Neural crest cell (in vitro differentiated cells): Measurements from ENCODE around the gene CXXC5. TPM values are rescaled to one million over a fixed set of nuclear protein-coding genes. Genes with fewer than 3 reads are reported as not detected.

Experiments
- DNase-seq: peaks from one replicate; pipeline ENCODE4 v3.0.0; 2021; ENCODE audit warnings: low read depth, mixed read lengths, low spot score
- H3K27ac Mint-ChIP-seq: one replicate; pipeline ENCODE4 v1.8.0; 2021; ENCODE audit warnings: mild to moderate bottlenecking, mixed read lengths; ENCODE audit not compliant: unreplicated experiment
- H3K27me3 Mint-ChIP-seq: 2 replicates; pipeline ENCODE4 v1.8.0; 2021; ENCODE audit warnings: low read depth, mild to moderate bottlenecking, mixed read lengths
- H3K36me3 Mint-ChIP-seq: 2 replicates; pipeline ENCODE4 v1.8.0; 2021; ENCODE audit warnings: low read depth, mild to moderate bottlenecking, mixed read lengths
- H3K4me1 Mint-ChIP-seq: 2 replicates; pipeline ENCODE4 v1.8.0; 2021; ENCODE audit warnings: mixed read lengths
- H3K4me3 Mint-ChIP-seq: one replicate; pipeline ENCODE4 v1.8.0; 2021; ENCODE audit warnings: mild to moderate bottlenecking, mixed read lengths
- H3K9me3 Mint-ChIP-seq: 2 replicates; pipeline ENCODE4 v1.8.0; 2021; ENCODE audit warnings: mixed read lengths
- CTCF ChIP-seq: fragments of 200-600 bp; sonication (generic); conservative IDR thresholded peaks from 2 replicates; pipeline ENCODE4 v1.5.0; 2021; ENCODE audit warnings: antibody characterized with exemption, mild to moderate bottlenecking
- total RNA-seq: library from RNA; stranded (reverse); gene quantifications from 2 replicates; pipeline ENCODE4 v1.2.1, GENCODE V29; 2021

CXXC5 gene
- total RNA-seq, 1 donor from 2014 or later, result 30.4 TPM

GRCh38 chr5:139642891-139643871 lies 5.0 kb upstream of the CXXC5 start:
- Mint-ChIP-seq H3K9me3 (no peaks in the 10 kb centered on the region), H3K27ac (peak overlapping the region; percentile 94), H3K27me3 (peaks cover 46% of the 10 kb centered on the region), H3K4me3 (peak overlapping the region; percentile 89), H3K36me3 (no peaks in the 10 kb centered on the region), H3K4me1 (peaks cover 47% of the 10 kb centered on the region)
- no peak for TF ChIP-seq CTCF
- DNase-seq, result no peak

GRCh38 chr5:139644001-139644456 lies 4.1 kb upstream of the CXXC5 start:
- H3K4me1 Mint-ChIP-seq, result peaks cover 41% of the 10 kb centered on the region
- no peak for DNase-seq
- TF ChIP-seq CTCF, result no peak
- H3K27me3 Mint-ChIP-seq, result peaks cover 44% of the 10 kb centered on the region
- H3K27ac Mint-ChIP-seq, result no peak overlapping the region
- H3K9me3 Mint-ChIP-seq, result no peaks in the 10 kb centered on the region
- no peaks in the 10 kb centered on the region for H3K36me3 Mint-ChIP-seq
- peak overlapping the region; percentile 89 for H3K4me3 Mint-ChIP-seq

GRCh38 chr5:139644646-139645429 lies 3.3 kb upstream of the CXXC5 start:
- Mint-ChIP-seq H3K27me3 (peaks cover 45% of the 10 kb centered on the region), H3K27ac (no peak overlapping the region), H3K9me3 (no peaks in the 10 kb centered on the region), H3K4me3 (peak overlapping the region; percentile 89), H3K36me3 (no peaks in the 10 kb centered on the region), H3K4me1 (peaks cover 39% of the 10 kb centered on the region)
- no peak for DNase-seq
- no peak for TF ChIP-seq CTCF

GRCh38 chr5:139645430-139645871 lies 2.7 kb upstream of the CXXC5 start:
- Mint-ChIP-seq H3K36me3 (no peaks in the 10 kb centered on the region), H3K4me3 (peak overlapping the region; percentile 89), H3K4me1 (peaks cover 40% of the 10 kb centered on the region), H3K27ac (no peak overlapping the region), H3K9me3 (no peaks in the 10 kb centered on the region), H3K27me3 (peaks cover 46% of the 10 kb centered on the region)
- DNase-seq, result no peak
- TF ChIP-seq CTCF, result no peak

- peaks cover 46% of the 10 kb centered on the region for H3K27me3 Mint-ChIP-seq
- no peaks in the 10 kb centered on the region for H3K9me3 Mint-ChIP-seq
- no peak for TF ChIP-seq CTCF
- H3K36me3 Mint-ChIP-seq, result no peaks in the 10 kb centered on the region
- peak overlapping the region; percentile 89 for H3K4me3 Mint-ChIP-seq
- peaks cover 43% of the 10 kb centered on the region for H3K4me1 Mint-ChIP-seq
- DNase-seq, result no peak
- no peak overlapping the region for H3K27ac Mint-ChIP-seq
Measured at GRCh38 chr5:139646111-139646510, 2.0 kb upstream of the CXXC5 start.
